COLO668 (cell line): ENCODE data around the gene ALDH18A1.
A peak's percentile ranks its signal among the peaks of the same experiment; 100 is the strongest.
"Not testable (repeated sequence)": the region's sequence is repeated elsewhere in the genome, so short reads cannot be mapped to it uniquely, and the experiment has no call there.

Experiments used
- DNase-seq: peaks from one replicate; lab custom pipeline; 2025; ENCODE audit not compliant: unreplicated experiment; lab: John Stamatoyannopoulos, UW

ALDH18A1 gene

GRCh38 chr10:95656291-95657164 is at the start of gene ALDH18A1:
Gene ALDH18A1 (minus strand): TSS chr10:95656711. CDS start chr10:95653377, 3,334 bp downstream.
- DNase-seq, result peak; percentile 76

GRCh38 chr10:95698415-95698814 is 41.9 kb upstream of the ALDH18A1 start:
- no peak for DNase-seq

- no peak for DNase-seq
Measured at GRCh38 chr10:95697429-95697828, 40.9 kb upstream of the ALDH18A1 start.

GRCh38 chr10:95694665-95695064 is 38.2 kb upstream of the ALDH18A1 start:
- DNase-seq, result no peak

GRCh38 chr10:95693668-95694534 is 37.4 kb upstream of the ALDH18A1 start, which contains the start of gene TCTN3:
Gene TCTN3 (minus strand): TSS chr10:95693927. CDS start chr10:95693899, 28 bp downstream.
- peak; percentile 94 for DNase-seq

GRCh38 chr10:95693071-95693667 is 36.7 kb upstream of the ALDH18A1 start:
- no peak for DNase-seq

GRCh38 chr10:95691281-95691680 is 34.8 kb upstream of the ALDH18A1 start:
- no peak for DNase-seq

GRCh38 chr10:95688648-95689047 is 32.1 kb upstream of the ALDH18A1 start:
- no peak for DNase-seq

- no peak for DNase-seq
Measured at GRCh38 chr10:95683966-95684365, 27.5 kb upstream of the ALDH18A1 start.

- DNase-seq, result no peak
Measured at GRCh38 chr10:95675403-95676116, 19.0 kb upstream of the ALDH18A1 start.

- no peak for DNase-seq
Measured at GRCh38 chr10:95674643-95675042, 18.1 kb upstream of the ALDH18A1 start.

- not testable (repeated sequence) for DNase-seq
Measured at GRCh38 chr10:95672641-95673040, 16.1 kb upstream of the ALDH18A1 start.

- DNase-seq, result no peak
Measured at GRCh38 chr10:95664543-95664942, 8.0 kb upstream of the ALDH18A1 start.

GRCh38 chr10:95663496-95663895 is 7.0 kb upstream of the ALDH18A1 start:
- DNase-seq, result no peak

- no peak for DNase-seq
Measured at GRCh38 chr10:95661818-95662217, 5.3 kb upstream of the ALDH18A1 start.

GRCh38 chr10:95660283-95660682 is 3.8 kb upstream of the ALDH18A1 start:
- no peak for DNase-seq

GRCh38 chr10:95657250-95657649 is 739 bp upstream of the ALDH18A1 start:
- no peak for DNase-seq

- no peak for DNase-seq
Measured at GRCh38 chr10:95655571-95656290, 780 bp downstream of the ALDH18A1 start.

GRCh38 chr10:95653895-95654294 is 2.6 kb downstream of the ALDH18A1 start:
- no peak for DNase-seq
